Upper lobe of left lung (tissue), 6 donors: ENCODE data around the gene FTO. TPM values are rescaled to one million over a fixed set of nuclear protein-coding genes. Genes with fewer than 3 reads are reported as not detected.

Source experiments
- ATAC-seq, 2 donors: fragments of 200-7000 bp; cut with Tn5 transposase; one replicate each; pipeline ENCODE4 v1.9.1; 2022; ENCODE audit warnings: mild to moderate bottlenecking in 2 of 2, moderate library complexity in 2 of 2; ENCODE audit not compliant: low FRiP score in 2 of 2
- DNase-seq, 2 donors: peaks; one replicate each; pipeline ENCODE4 v3.0.0-alpha.2; 2019 to 2020
- H3K27ac ChIP-seq, 4 donors: fragments of 200-600 bp; sonication (generic); one replicate each; pipeline ENCODE4 v1.5.1; 2016 to 2019
- H3K27me3 ChIP-seq, 4 donors: fragments of 200-600 bp; sonication (generic); one replicate each; pipeline ENCODE4 v1.5.1; 2017 to 2019
- H3K36me3 ChIP-seq, 4 donors: fragments of 200-600 bp; sonication (generic); one replicate each; pipeline ENCODE4 v1.5.1; 2016 to 2019
- H3K4me1 ChIP-seq, 4 donors: fragments of 200-600 bp; sonication (generic); one replicate each; pipeline ENCODE4 v1.5.1; 2018 to 2019
- H3K4me3 ChIP-seq, 4 donors: fragments of 200-600 bp; sonication (generic); one replicate each; pipeline ENCODE4 v1.5.1; 2017 to 2019; ENCODE audit warnings: mild to moderate bottlenecking in 2 of 4, moderate library complexity in 1 of 4
- H3K9me3 ChIP-seq, 4 donors: fragments of 200-600 bp; sonication (generic); one replicate each; pipeline ENCODE4 v1.5.1; 2018 to 2019
- EP300 ChIP-seq, 4 donors: sonication (generic); formaldehyde crosslinking; IDR thresholded peaks; one replicate each; pipeline ENCODE4 v1.5.1; 2017; ENCODE audit warnings: antibody characterized with exemption in 4 of 4, control low read depth in 2 of 4
- POLR2A ChIP-seq, 4 donors: fragments of 450-650 bp; IDR thresholded peaks; one replicate each; pipeline ENCODE4 v1.5.1; 2016 to 2017; ENCODE audit warnings: antibody characterized with exemption in 4 of 4, mild to moderate bottlenecking in 2 of 4
- POLR2AphosphoS5 ChIP-seq, 2 donors: sonication (generic); formaldehyde crosslinking; IDR thresholded peaks; one replicate each; pipeline ENCODE4 v1.5.1; 2017; ENCODE audit warnings: antibody characterized with exemption in 2 of 2
- WGBS, 2 donors: methylation state at CpG; one replicate each; pipeline ENCODE4 v1.1.5; 2017 to 2018; 5-methylcytosine and 5-hydroxymethylcytosine counted together
- total RNA-seq, 6 donors: library from RNA; depleted of rRNA in 4 of 6; stranded (reverse); fragments of >200 nt in 4 of 6; gene quantifications; one replicate each; pipeline versions ENCODE4 v1.1.0 to v1.2.1, GENCODE V29; 2016 to 2021
- TF ChIP-seq, protein P1 (sequence below), 6 experiments: fragments of 450-650 bp in 4 of 6; fragments of 200-600 bp in 2 of 6; sonication (generic) in 2 of 6; IDR thresholded peaks; one replicate each; pipeline ENCODE4 v1.5.1; 2016 to 2019; ENCODE audit warnings: antibody characterized with exemption in 6 of 6
- donor health status: DM: no; HTN: no; CAD: no; lungs with moderate emphysema.
- donor health status: DM: no; HTN: yes; CAD: no; lungs with severe emphysema.

The FTO gene
- total RNA-seq, 6 donors from 2014 or later = 62.9 to 114 (median 75.4) TPM

DNA sequence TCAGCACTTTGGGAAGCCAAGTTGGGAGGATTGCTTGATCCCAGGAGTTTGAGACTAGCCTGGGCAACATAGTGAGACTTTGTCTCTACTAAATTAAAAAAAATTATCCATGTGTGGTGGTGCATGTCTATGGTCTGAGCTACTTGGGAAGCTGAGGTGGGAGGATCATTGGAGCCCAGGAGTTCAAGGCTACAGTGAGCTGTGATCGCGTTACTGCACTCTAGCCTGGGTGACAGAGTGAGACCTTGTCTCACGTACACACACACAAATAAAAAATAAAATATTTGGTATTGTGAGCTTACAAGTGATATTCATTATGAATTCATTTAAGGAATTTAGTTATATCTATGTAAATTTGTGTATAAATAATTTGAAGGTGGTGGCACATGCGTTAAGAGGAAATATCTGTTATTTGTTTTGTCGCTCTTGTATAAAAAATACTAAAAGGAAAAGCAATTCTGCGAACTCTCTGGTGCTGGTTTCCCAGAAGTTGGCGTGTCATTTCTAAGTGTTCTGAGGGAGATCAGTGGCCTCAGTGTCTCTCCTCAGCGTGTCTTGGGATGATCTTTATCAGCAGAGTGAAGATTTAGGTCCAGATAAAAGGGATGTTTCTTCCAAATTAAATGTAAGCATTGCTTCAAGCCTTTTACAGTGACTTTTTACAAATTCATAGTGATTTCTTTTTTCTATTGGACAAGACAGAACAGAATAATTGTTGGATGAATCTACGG, 187.6 kb downstream of the FTO start:
- Histone ChIP-seq H3K36me3 (peaks cover 0 to 17% (median 4%) of the 10 kb centered on the region in 4 donors), H3K4me3 (no peak overlapping the region), H3K27ac (no peak overlapping the region), H3K27me3 (no peaks in the 10 kb centered on the region), H3K4me1 (peaks cover 13 to 25% (median 20%) of the 10 kb centered on the region in 4 donors), H3K9me3 (no peaks in the 10 kb centered on the region)
- 73 to 74% methylated on average over 9 of the region's 9 CpGs for WGBS, 2 donors
- no peak for DNase-seq
- no peak for TF ChIP-seq EP300 (IDR thresholded peaks at IDR 0.05)
- no peak for TF ChIP-seq POLR2A (IDR thresholded peaks at IDR 0.05)
- TF ChIP-seq, protein P1, sequence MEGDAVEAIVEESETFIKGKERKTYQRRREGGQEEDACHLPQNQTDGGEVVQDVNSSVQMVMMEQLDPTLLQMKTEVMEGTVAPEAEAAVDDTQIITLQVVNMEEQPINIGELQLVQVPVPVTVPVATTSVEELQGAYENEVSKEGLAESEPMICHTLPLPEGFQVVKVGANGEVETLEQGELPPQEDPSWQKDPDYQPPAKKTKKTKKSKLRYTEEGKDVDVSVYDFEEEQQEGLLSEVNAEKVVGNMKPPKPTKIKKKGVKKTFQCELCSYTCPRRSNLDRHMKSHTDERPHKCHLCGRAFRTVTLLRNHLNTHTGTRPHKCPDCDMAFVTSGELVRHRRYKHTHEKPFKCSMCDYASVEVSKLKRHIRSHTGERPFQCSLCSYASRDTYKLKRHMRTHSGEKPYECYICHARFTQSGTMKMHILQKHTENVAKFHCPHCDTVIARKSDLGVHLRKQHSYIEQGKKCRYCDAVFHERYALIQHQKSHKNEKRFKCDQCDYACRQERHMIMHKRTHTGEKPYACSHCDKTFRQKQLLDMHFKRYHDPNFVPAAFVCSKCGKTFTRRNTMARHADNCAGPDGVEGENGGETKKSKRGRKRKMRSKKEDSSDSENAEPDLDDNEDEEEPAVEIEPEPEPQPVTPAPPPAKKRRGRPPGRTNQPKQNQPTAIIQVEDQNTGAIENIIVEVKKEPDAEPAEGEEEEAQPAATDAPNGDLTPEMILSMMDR (IDR thresholded peaks at IDR 0.05) = no peak
- no peak for TF ChIP-seq POLR2AphosphoS5 (IDR thresholded peaks at IDR 0.05)
- no peak for ATAC-seq

DNA sequence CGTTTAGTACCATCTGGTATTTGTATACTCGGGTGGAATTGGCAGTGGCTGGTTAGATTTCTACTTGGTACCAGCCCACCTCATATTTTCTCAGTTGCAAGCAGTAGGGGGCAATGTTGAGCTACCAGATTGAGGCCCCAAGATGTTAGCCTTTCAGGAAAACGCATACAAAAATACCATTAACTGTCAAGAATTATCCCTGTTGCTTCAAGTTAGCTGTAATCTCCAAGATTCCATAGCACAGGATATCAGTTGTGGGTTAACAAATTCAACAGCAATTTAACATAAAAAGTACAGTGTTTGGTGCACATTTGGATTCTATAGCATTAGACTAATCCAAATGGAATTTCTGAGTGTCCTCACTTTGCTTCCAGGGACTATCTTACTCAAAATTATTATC, 188.2 kb downstream of the FTO start:
- TF ChIP-seq, protein P1 (IDR thresholded peaks at IDR 0.05) = peak; percentile 36 to 70 (median 64)
- no peak for TF ChIP-seq POLR2A (IDR thresholded peaks at IDR 0.05)
- Histone ChIP-seq H3K4me1 (peaks cover 13 to 25% (median 20%) of the 10 kb centered on the region in 4 donors), H3K36me3 (peaks cover 0 to 17% (median 4%) of the 10 kb centered on the region in 4 donors), H3K9me3 (no peaks in the 10 kb centered on the region), H3K27ac (no peak overlapping the region), H3K27me3 (no peaks in the 10 kb centered on the region), H3K4me3 (no peak overlapping the region)
- DNase-seq = peak in 1 of 2 donors; percentile 35
- 9 to 13% methylated on average over 3 of the region's 3 CpGs for WGBS, 2 donors
- peak; percentile 55 to 78 for ATAC-seq

DNA sequence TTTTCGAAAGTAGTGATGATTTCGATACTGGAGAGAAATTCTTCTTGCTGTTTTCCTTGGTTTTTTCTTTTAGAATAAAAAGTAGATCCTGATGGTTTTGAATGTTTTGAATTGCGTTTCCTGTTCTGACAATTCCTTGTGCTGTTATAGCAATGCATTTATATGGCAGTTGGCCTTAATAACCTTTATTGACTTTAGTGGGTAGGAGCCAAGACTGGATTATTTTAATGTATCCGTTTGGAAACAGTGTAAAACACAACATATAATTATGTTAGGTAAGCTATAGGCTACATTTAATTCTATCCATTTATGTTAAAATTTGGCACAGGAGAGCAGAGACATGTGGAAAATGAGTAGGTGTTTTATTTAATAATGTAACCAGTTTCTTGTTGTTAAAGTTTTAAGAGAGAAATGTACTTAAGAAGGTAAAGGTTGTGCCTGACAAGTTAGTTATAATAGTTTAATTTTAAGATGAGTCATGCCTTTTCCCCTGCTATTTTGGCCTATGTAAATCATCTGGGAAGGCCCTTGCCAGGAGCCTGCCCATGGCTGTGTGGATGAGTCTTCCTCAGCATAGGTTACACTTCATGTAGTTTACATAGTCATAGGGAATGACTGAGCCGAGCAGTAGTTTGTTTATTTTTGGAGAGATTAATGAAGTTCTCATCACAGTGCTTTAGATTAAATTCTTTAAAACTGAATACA, 189.9 kb downstream of the FTO start:
- Histone ChIP-seq H3K27me3 (no peaks in the 10 kb centered on the region), H3K9me3 (no peaks in the 10 kb centered on the region), H3K4me3 (no peak overlapping the region), H3K36me3 (peaks cover 0 to 12% (median 2%) of the 10 kb centered on the region in 4 donors), H3K27ac (no peak overlapping the region), H3K4me1 (peaks cover 16 to 25% (median 23%) of the 10 kb centered on the region in 4 donors)
- DNase-seq = peak in 1 of 2 donors; percentile 53
- TF ChIP-seq, protein P1 (IDR thresholded peaks at IDR 0.05) = no peak
- TF ChIP-seq POLR2AphosphoS5 (IDR thresholded peaks at IDR 0.05) (no peak), POLR2A (IDR thresholded peaks at IDR 0.05) (no peak)
- peak in 1 of 2 donors; percentile 55 for ATAC-seq
- WGBS, 2 donors = 60 to 64% methylated on average over 5 of the region's 5 CpGs

DNA sequence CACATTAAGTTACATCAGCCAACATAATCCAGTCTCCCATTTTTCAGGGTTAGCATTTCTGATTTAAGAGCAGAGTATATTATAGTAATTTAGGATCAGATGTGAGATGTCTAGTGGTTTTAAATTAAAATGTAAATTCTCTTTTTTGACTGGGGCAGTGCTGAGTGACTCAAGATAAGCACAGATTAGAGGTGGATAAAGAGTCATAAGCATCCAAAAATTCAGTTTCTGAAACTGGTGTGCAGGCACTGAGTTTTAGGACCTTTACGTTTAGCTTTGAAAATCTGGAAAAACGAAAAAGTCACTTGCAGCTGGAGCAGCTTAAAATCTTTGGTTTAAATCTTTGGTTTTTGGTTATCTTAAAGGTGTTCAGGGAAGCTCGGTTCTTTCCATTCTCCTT, 190.7 kb downstream of the FTO start:
- peaks cover 20 to 30% (median 26%) of the 10 kb centered on the region in 4 donors for H3K4me1 ChIP-seq
- no peak for DNase-seq
- no peak overlapping the region for H3K27ac ChIP-seq
- H3K27me3 ChIP-seq = no peaks in the 10 kb centered on the region
- 90% methylated on average over 3 of the region's 3 CpGs for WGBS, 2 donors
- no peak for TF ChIP-seq EP300 (IDR thresholded peaks at IDR 0.05)
- no peak for TF ChIP-seq POLR2AphosphoS5 (IDR thresholded peaks at IDR 0.05)
- TF ChIP-seq, protein P1 (IDR thresholded peaks at IDR 0.05) = no peak
- no peak for TF ChIP-seq POLR2A (IDR thresholded peaks at IDR 0.05)
- H3K9me3 ChIP-seq = no peaks in the 10 kb centered on the region
- no peak for ATAC-seq
- H3K4me3 ChIP-seq = no peak overlapping the region
- peaks cover 0 to 4% (median 0%) of the 10 kb centered on the region in 4 donors for H3K36me3 ChIP-seq
